ENCODE data around the gene PKNOX1. TPM values are rescaled to one million over a fixed set of nuclear protein-coding genes. Genes with fewer than 3 reads are reported as not detected.
"Not testable (repeated sequence)": the region's sequence is repeated elsewhere in the genome, so short reads cannot be mapped to it uniquely, and the experiment has no call there.

The PKNOX1 gene
- total and polyA plus RNA-seq, 4 experiments from 2014 or later: 17.8 to 25.0 (median 23.1) TPM

GRCh38 chr21:42989370-42989769 lies 15.0 kb downstream of the PKNOX1 start:
- H3K36me3 ChIP-seq (ENCODE audit: insufficient read depth, low read length); H3K4me3 Mint-ChIP-seq; H3K27ac ChIP-seq (ENCODE audit: low read depth, low read length); H3K4me1 ChIP-seq (ENCODE audit: insufficient read depth, low read length); H3K27me3 ChIP-seq (ENCODE audit: insufficient read depth, low read length); H3K4me3 ChIP-seq (ENCODE audit: low read length in 2 of 2); CTCF ChIA-PET (ENCODE audit: partially characterized antibody); DNase-seq; intact Hi-C loops (cut with micrococcal nuclease); H3K9me3 Mint-ChIP-seq; H3K36me3 Mint-ChIP-seq; H3K27me3 Mint-ChIP-seq; H3K9me3 ChIP-seq (ENCODE audit: control insufficient read depth in 1 of 2, low read length in 2 of 2): not testable (repeated sequence)
- H3K4me1 Mint-ChIP-seq: peaks cover 8 to 18% (median 10%) of the 10 kb centered on the region in 4 donors
- POLR2A ChIA-PET (ENCODE audit: partially characterized antibody): interaction anchor here (2.0 kb wide), 1 partner anchor 15 kb away, joined by 6 read pairs; the partner anchor contains the start of gene PKNOX1
- peak overlapping the region in 1 of 7 donors; percentile 53 for H3K27ac Mint-ChIP-seq

GRCh38 chr21:42989816-42990650 lies 15.7 kb downstream of the PKNOX1 start:
- Mint-ChIP-seq H3K9me3 (no peaks in the 10 kb centered on the region), H3K4me1 (peaks cover 8 to 18% (median 9%) of the 10 kb centered on the region in 4 donors), H3K4me3 (no peak overlapping the region), H3K27me3 (no peaks in the 10 kb centered on the region), H3K27ac (peak overlapping the region in 4 of 7 donors; percentile 12 to 53 (median 40)), H3K36me3 (peaks cover 0 to 7% of the 10 kb centered on the region in 2 donors)
- no peaks in the 10 kb centered on the region for H3K36me3 ChIP-seq (ENCODE audit: insufficient read depth, low read length)
- H3K4me1 ChIP-seq (ENCODE audit: insufficient read depth, low read length): no peaks in the 10 kb centered on the region
- no peaks in the 10 kb centered on the region for H3K27me3 ChIP-seq (ENCODE audit: insufficient read depth, low read length)
- POLR2A ChIA-PET (ENCODE audit: partially characterized antibody): interaction anchor here (2.0 kb wide), 1 partner anchor 16 kb away, joined by 6 read pairs; the partner anchor contains the start of gene PKNOX1
- no peak overlapping the region for H3K27ac ChIP-seq (ENCODE audit: low read depth, low read length)
- intact Hi-C loops (cut with micrococcal nuclease): no loop called here
- no peak overlapping the region for H3K4me3 ChIP-seq (ENCODE audit: low read length in 2 of 2)
- H3K9me3 ChIP-seq (ENCODE audit: control insufficient read depth in 1 of 2, low read length in 2 of 2): no peaks in the 10 kb centered on the region
- no peak for DNase-seq
- CTCF ChIA-PET (ENCODE audit: partially characterized antibody): no interaction called here

GRCh38 chr21:42991992-42992740 lies 17.8 kb downstream of the PKNOX1 start:
- intact Hi-C loops (cut with micrococcal nuclease): no loop called here
- peaks cover 5 to 7% of the 10 kb centered on the region in 2 donors for H3K36me3 Mint-ChIP-seq
- no peak overlapping the region for H3K27ac ChIP-seq (ENCODE audit: low read depth, low read length)
- H3K27me3 Mint-ChIP-seq: no peaks in the 10 kb centered on the region
- no peaks in the 10 kb centered on the region for H3K27me3 ChIP-seq (ENCODE audit: insufficient read depth, low read length)
- POLR2A ChIA-PET (ENCODE audit: partially characterized antibody): no interaction called here
- DNase-seq: no peak
- H3K4me3 ChIP-seq (ENCODE audit: low read length in 2 of 2): no peak overlapping the region
- peak overlapping the region in 1 of 7 donors; percentile 19 for H3K27ac Mint-ChIP-seq
- H3K4me1 Mint-ChIP-seq: peaks cover 6 to 11% (median 8%) of the 10 kb centered on the region in 4 donors
- no peaks in the 10 kb centered on the region for H3K9me3 ChIP-seq (ENCODE audit: control insufficient read depth in 1 of 2, low read length in 2 of 2)
- CTCF ChIA-PET (ENCODE audit: partially characterized antibody): no interaction called here
- H3K4me3 Mint-ChIP-seq: no peak overlapping the region
- no peaks in the 10 kb centered on the region for H3K36me3 ChIP-seq (ENCODE audit: insufficient read depth, low read length)
- H3K4me1 ChIP-seq (ENCODE audit: insufficient read depth, low read length): no peaks in the 10 kb centered on the region
- no peaks in the 10 kb centered on the region for H3K9me3 Mint-ChIP-seq

GRCh38 chr21:42993051-42993712 lies 18.8 kb downstream of the PKNOX1 start:
- Histone ChIP-seq H3K4me3 (ENCODE audit: low read length in 2 of 2) (no peak overlapping the region), H3K4me1 (ENCODE audit: insufficient read depth, low read length) (no peaks in the 10 kb centered on the region), H3K9me3 (ENCODE audit: control insufficient read depth in 1 of 2, low read length in 2 of 2) (no peaks in the 10 kb centered on the region), H3K27ac (ENCODE audit: low read depth, low read length) (no peak overlapping the region), H3K27me3 (ENCODE audit: insufficient read depth, low read length) (no peaks in the 10 kb centered on the region), H3K36me3 (ENCODE audit: insufficient read depth, low read length) (no peaks in the 10 kb centered on the region)
- Mint-ChIP-seq H3K4me1 (peaks cover 6 to 11% (median 9%) of the 10 kb centered on the region in 4 donors), H3K36me3 (peaks cover 11 to 15% of the 10 kb centered on the region in 2 donors), H3K27ac (no peak overlapping the region), H3K27me3 (no peaks in the 10 kb centered on the region), H3K9me3 (peaks cover 0 to 8% (median 0%) of the 10 kb centered on the region in 8 donors), H3K4me3 (no peak overlapping the region)
- POLR2A ChIA-PET (ENCODE audit: partially characterized antibody): no interaction called here
- CTCF ChIA-PET (ENCODE audit: partially characterized antibody): no interaction called here
- intact Hi-C loops (cut with micrococcal nuclease): no loop called here
- no peak for DNase-seq

- Histone ChIP-seq H3K9me3 (ENCODE audit: control insufficient read depth in 1 of 2, low read length in 2 of 2) (peaks cover 0 to 7% of the 10 kb centered on the region in 2 donors), H3K36me3 (ENCODE audit: insufficient read depth, low read length) (no peaks in the 10 kb centered on the region), H3K27me3 (ENCODE audit: insufficient read depth, low read length) (no peaks in the 10 kb centered on the region), H3K4me1 (ENCODE audit: insufficient read depth, low read length) (no peaks in the 10 kb centered on the region), H3K4me3 (ENCODE audit: low read length in 2 of 2) (no peak overlapping the region), H3K27ac (ENCODE audit: low read depth, low read length) (no peak overlapping the region)
- no peaks in the 10 kb centered on the region for H3K27me3 Mint-ChIP-seq
- no peak for DNase-seq
- H3K4me1 Mint-ChIP-seq: peaks cover 0 to 11% (median 8%) of the 10 kb centered on the region in 4 donors
- peaks cover 15 to 33% of the 10 kb centered on the region in 2 donors for H3K36me3 Mint-ChIP-seq
- H3K4me3 Mint-ChIP-seq: no peak overlapping the region
- no peak overlapping the region for H3K27ac Mint-ChIP-seq
- CTCF ChIA-PET (ENCODE audit: partially characterized antibody): no interaction called here
- intact Hi-C loops (cut with micrococcal nuclease): no loop called here
- POLR2A ChIA-PET (ENCODE audit: partially characterized antibody): no interaction called here
- H3K9me3 Mint-ChIP-seq: peaks cover 2 to 19% (median 7%) of the 10 kb centered on the region in 8 donors
Measured at GRCh38 chr21:42997053-42997452, 22.7 kb downstream of the PKNOX1 start.

- intact Hi-C loops (cut with micrococcal nuclease); H3K36me3 ChIP-seq (ENCODE audit: insufficient read depth, low read length); H3K27me3 Mint-ChIP-seq; POLR2A ChIA-PET (ENCODE audit: partially characterized antibody); H3K9me3 ChIP-seq (ENCODE audit: control insufficient read depth in 1 of 2, low read length in 2 of 2); H3K4me3 Mint-ChIP-seq; H3K27ac ChIP-seq (ENCODE audit: low read depth, low read length); H3K4me1 ChIP-seq (ENCODE audit: insufficient read depth, low read length); DNase-seq; H3K27ac Mint-ChIP-seq; H3K27me3 ChIP-seq (ENCODE audit: insufficient read depth, low read length); H3K4me3 ChIP-seq (ENCODE audit: low read length in 2 of 2); CTCF ChIA-PET (ENCODE audit: partially characterized antibody): not testable (repeated sequence)
- peaks cover 2 to 19% (median 7%) of the 10 kb centered on the region in 8 donors for H3K9me3 Mint-ChIP-seq
- peaks cover 0 to 11% (median 8%) of the 10 kb centered on the region in 4 donors for H3K4me1 Mint-ChIP-seq
- H3K36me3 Mint-ChIP-seq: peaks cover 11 to 33% of the 10 kb centered on the region in 2 donors
Measured at GRCh38 chr21:42997983-42998382, 23.6 kb downstream of the PKNOX1 start.

GRCh38 chr21:42999152-42999551 lies 24.8 kb downstream of the PKNOX1 start:
- H3K27me3 ChIP-seq (ENCODE audit: insufficient read depth, low read length); H3K4me3 Mint-ChIP-seq; H3K9me3 ChIP-seq (ENCODE audit: control insufficient read depth in 1 of 2, low read length in 2 of 2); POLR2A ChIA-PET (ENCODE audit: partially characterized antibody); H3K4me3 ChIP-seq (ENCODE audit: low read length in 2 of 2); H3K27me3 Mint-ChIP-seq; H3K4me1 ChIP-seq (ENCODE audit: insufficient read depth, low read length); H3K27ac ChIP-seq (ENCODE audit: low read depth, low read length); H3K36me3 ChIP-seq (ENCODE audit: insufficient read depth, low read length); intact Hi-C loops (cut with micrococcal nuclease); DNase-seq; CTCF ChIA-PET (ENCODE audit: partially characterized antibody); H3K27ac Mint-ChIP-seq: not testable (repeated sequence)
- Mint-ChIP-seq H3K4me1 (peaks cover 0 to 11% (median 8%) of the 10 kb centered on the region in 4 donors), H3K36me3 (peaks cover 16 to 33% of the 10 kb centered on the region in 2 donors), H3K9me3 (peaks cover 2 to 19% (median 7%) of the 10 kb centered on the region in 8 donors)

Measured in CD4-positive, alpha-beta memory T cell (primary cell).